ENCODE data around the gene EPAS1. TPM values are rescaled to one million over a fixed set of nuclear protein-coding genes. Genes with fewer than 3 reads are reported as not detected.

EPAS1 gene
- total and polyA plus RNA-seq, 5 experiments from 2014 or later = 0.16 to 1.7 (median 1.1) TPM

DNA sequence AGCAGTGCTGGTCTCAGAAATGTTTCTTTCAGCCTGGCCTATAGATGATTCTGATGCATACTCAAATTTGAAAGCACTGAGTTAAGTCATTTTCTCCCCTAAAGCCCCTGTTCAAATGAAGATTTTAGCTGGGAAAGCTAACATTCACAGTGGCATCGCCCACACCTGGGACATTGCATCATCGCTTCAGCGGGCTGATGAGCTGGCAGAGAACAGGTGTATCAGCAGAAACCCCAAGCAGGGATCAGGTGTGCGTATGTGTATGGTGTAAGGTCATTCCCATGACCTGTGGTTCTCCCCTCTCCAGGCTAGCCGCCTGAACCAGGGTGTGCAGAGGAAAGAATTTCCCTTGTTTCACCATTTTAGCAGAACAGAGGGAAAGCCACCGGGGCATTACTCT is 56.3 kb downstream of the EPAS1 start:
- POLR2A ChIA-PET = interaction anchor here (3.2 kb wide), 1 partner anchor 9 kb away, joined by 17 read pairs; no protein-coding TSS in a partner anchor
- ATAC-seq (no peak), DNase-seq (no peak)
- Mint-ChIP-seq H3K9me3 (no peaks in the 10 kb centered on the region), H3K27ac (peak overlapping the region in 4 of 10 donors; percentile 10 to 75 (median 44)), H3K27me3 (no peaks in the 10 kb centered on the region), H3K36me3 (no peaks in the 10 kb centered on the region), H3K4me1 (peaks cover 50 to 100% (median 86%) of the 10 kb centered on the region in 4 donors), H3K4me3 (peak overlapping the region in 7 of 10 donors; percentile 18 to 86 (median 65))

- Mint-ChIP-seq H3K4me1 (peaks cover 37 to 81% (median 66%) of the 10 kb centered on the region in 4 donors), H3K9me3 (no peaks in the 10 kb centered on the region), H3K27ac (peak overlapping the region in 1 of 10 donors; percentile 81), H3K27me3 (no peaks in the 10 kb centered on the region), H3K4me3 (no peak overlapping the region), H3K36me3 (no peaks in the 10 kb centered on the region)
- POLR2A ChIA-PET = interaction anchor here (3.2 kb wide), 1 partner anchor 7 kb away, joined by 17 read pairs; no protein-coding TSS in a partner anchor
- no peak for DNase-seq
- ATAC-seq = no peak
Observed at GRCh38 chr2:46355756-46356155, 58.5 kb downstream of the EPAS1 start.

DNA sequence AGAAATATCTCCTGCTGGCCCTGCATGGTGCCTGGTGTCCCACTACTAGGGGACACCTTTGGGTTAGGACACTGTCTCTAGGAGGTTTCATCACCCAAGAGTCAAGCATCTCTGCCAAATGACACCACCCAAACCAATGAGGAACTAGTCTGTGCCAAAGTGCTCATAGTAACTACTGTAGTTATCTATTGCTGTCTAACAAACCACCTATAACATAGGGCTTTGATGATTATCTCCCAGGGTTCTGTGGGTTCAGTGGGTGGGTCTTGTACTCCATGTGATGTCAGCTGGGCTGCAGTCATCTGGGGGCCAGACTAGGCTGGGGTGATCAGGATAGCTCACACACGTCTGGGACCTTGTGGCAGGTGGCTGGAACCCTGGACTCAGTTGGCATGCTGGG is 59.8 kb downstream of the EPAS1 start:
- Mint-ChIP-seq H3K27ac (no peak overlapping the region), H3K9me3 (no peaks in the 10 kb centered on the region)
- no peak for ATAC-seq

GRCh38 chr2:46358713-46359112 is 61.5 kb downstream of the EPAS1 start:
- POLR2A ChIA-PET = interaction anchor here (0.6 kb wide), 1 partner anchor 20 kb away, joined by 3 read pairs; no protein-coding TSS in a partner anchor
- Mint-ChIP-seq H3K4me3 (no peak overlapping the region), H3K36me3 (no peaks in the 10 kb centered on the region), H3K4me1 (peaks cover 35 to 77% (median 58%) of the 10 kb centered on the region in 4 donors), H3K27ac (no peak overlapping the region), H3K9me3 (no peaks in the 10 kb centered on the region), H3K27me3 (no peaks in the 10 kb centered on the region)
- no peak for ATAC-seq
- DNase-seq = no peak

More for the DNA sequence above, 59.8 kb downstream of the EPAS1 start:
- POLR2A ChIA-PET = interaction anchor here (1.0 kb wide), 1 partner anchor 14 kb away, joined by 3 read pairs; no protein-coding TSS in a partner anchor
- peaks cover 30 to 77% (median 60%) of the 10 kb centered on the region in 4 donors for H3K4me1 Mint-ChIP-seq
- DNase-seq = no peak
- no peaks in the 10 kb centered on the region for H3K36me3 Mint-ChIP-seq
- H3K4me3 Mint-ChIP-seq = no peak overlapping the region
- no peaks in the 10 kb centered on the region for H3K27me3 Mint-ChIP-seq

GRCh38 chr2:46360303-46360702 is 63.1 kb downstream of the EPAS1 start:
- Mint-ChIP-seq H3K27ac (no peak overlapping the region), H3K27me3 (no peaks in the 10 kb centered on the region)

DNA sequence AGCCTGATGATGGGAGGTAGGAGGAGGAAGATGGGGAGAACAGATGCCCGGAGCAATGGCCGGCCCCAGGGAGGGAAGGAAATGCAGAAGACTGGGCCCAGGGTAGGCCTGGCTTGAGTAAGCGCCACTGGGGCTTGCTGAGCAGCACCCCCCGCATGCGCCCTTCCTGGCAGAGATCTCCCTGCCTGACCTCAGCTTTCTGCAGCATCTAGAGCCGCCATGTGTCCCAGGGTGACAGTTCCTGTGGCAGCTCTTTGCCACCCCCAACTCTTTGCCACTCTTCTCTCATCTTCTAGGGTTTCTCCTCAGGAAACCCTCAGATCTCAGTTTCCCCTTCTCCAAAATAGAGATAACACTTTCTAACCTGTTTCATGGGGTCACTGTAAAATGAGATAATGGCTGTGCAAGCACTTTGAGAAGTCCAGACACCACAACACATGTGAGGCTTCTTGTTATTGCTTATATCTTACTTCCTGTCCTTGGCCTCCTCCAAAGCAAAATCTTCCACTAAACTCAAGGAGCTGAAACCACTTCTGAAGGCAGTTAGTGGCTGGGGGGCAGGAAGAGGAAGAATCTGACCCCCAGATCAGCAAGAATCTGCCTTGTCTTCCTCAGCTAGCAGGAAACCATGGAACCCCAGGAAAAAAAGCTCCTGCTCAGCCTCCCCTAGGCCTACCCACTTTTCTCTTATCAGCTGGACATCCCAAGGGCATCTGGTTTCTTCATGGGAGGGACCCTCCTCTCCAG is 64.9 kb downstream of the EPAS1 start:
- no peaks in the 10 kb centered on the region for H3K36me3 Mint-ChIP-seq
- no peak for DNase-seq

More at GRCh38 chr2:46360303-46360702, 63.1 kb downstream of the EPAS1 start:
- Mint-ChIP-seq H3K36me3 (no peaks in the 10 kb centered on the region), H3K4me3 (no peak overlapping the region), H3K4me1 (peaks cover 32 to 76% (median 54%) of the 10 kb centered on the region in 4 donors), H3K9me3 (no peaks in the 10 kb centered on the region)
- ATAC-seq (no peak), DNase-seq (no peak)
- POLR2A ChIA-PET = interaction anchor here (1.4 kb wide), 1 partner anchor 22 kb away, joined by 7 read pairs; no protein-coding TSS in a partner anchor

DNA sequence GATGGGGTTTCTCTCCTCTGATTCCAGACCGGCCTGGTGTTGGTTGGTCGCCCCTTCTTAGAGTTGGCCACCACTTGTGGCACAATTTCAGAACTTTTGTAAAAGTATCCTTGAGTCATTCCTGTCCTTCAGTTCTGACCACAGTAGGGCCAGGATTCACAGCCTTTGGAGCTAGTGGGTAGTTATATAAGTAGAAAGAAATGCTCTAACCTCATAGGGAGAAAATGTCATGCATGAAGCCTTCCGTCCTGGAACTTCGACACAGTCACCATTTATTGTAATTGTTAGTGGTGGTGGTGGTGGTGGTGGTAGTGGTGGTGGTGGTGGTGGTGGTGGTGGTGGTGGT is 65.4 kb downstream of the EPAS1 start:
- ATAC-seq (no peak), DNase-seq (no peak)
- no peaks in the 10 kb centered on the region for H3K36me3 Mint-ChIP-seq
- H3K27me3 Mint-ChIP-seq = peaks cover 0 to 2% (median 0%) of the 10 kb centered on the region in 5 donors
- POLR2A ChIA-PET = interaction anchor here (2.7 kb wide), 1 partner anchor 8 kb away, joined by 17 read pairs; no protein-coding TSS in a partner anchor
- H3K9me3 Mint-ChIP-seq = no peaks in the 10 kb centered on the region
- peak overlapping the region in 2 of 10 donors; percentile 15 to 58 for H3K4me3 Mint-ChIP-seq
- peaks cover 24 to 52% (median 38%) of the 10 kb centered on the region in 4 donors for H3K4me1 Mint-ChIP-seq
- H3K27ac Mint-ChIP-seq = peak overlapping the region in 1 of 10 donors; percentile 3

More for the DNA sequence above, 64.9 kb downstream of the EPAS1 start:
- Mint-ChIP-seq H3K27me3 (peaks cover 0 to 2% (median 0%) of the 10 kb centered on the region in 5 donors), H3K4me3 (peak overlapping the region in 2 of 10 donors; percentile 6 to 58), H3K4me1 (peaks cover 29 to 58% (median 43%) of the 10 kb centered on the region in 4 donors), H3K27ac (peak overlapping the region in 4 of 10 donors; percentile 3 to 81 (median 11)), H3K9me3 (no peaks in the 10 kb centered on the region)
- no peak for ATAC-seq
- POLR2A ChIA-PET = interaction anchor here (2.7 kb wide), 1 partner anchor 8 kb away, joined by 17 read pairs; no protein-coding TSS in a partner anchor

DNA sequence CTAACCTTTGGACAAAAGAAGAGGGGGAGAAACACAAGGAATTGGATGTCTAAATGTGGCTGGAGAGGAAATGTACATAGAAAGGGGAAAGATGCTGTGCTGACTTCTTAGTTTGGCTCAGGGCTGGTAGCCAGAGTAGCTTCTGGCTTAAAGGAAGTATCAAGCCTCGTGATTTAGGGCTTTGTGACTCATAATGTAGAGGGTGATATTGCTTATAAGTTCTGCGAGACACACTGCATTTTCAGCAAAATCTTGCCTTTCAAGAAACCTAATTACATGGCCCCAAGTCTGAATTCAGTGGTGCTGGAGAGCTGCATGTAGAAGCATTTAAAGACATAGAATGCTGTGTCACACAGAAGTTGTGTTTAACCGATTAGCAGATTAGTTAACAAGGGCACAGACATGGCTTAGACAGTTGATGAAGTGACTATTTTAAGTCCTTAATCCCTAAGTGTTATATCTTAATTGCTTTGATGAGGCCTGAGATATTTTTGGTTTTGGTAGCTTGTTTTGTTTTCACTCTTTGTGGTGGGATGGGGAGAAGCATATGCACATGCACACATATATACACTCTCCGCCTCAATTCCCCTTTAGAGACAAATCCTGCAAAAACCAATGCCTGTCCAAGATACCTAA is 66.4 kb downstream of the EPAS1 start:
- H3K36me3 Mint-ChIP-seq = no peaks in the 10 kb centered on the region
- H3K27me3 Mint-ChIP-seq = peaks cover 0 to 2% (median 0%) of the 10 kb centered on the region in 5 donors
- H3K27ac Mint-ChIP-seq = peak overlapping the region in 1 of 10 donors; percentile 38
- no peaks in the 10 kb centered on the region for H3K9me3 Mint-ChIP-seq
- peaks cover 20 to 45% (median 37%) of the 10 kb centered on the region in 4 donors for H3K4me1 Mint-ChIP-seq
- DNase-seq (no peak), ATAC-seq (peak; percentile 44 to 72)
- H3K4me3 Mint-ChIP-seq = peak overlapping the region in 4 of 10 donors; percentile 4 to 40 (median 24)
- POLR2A ChIA-PET = interaction anchor here (2.7 kb wide), 1 partner anchor 9 kb away, joined by 17 read pairs; no protein-coding TSS in a partner anchor

DNA sequence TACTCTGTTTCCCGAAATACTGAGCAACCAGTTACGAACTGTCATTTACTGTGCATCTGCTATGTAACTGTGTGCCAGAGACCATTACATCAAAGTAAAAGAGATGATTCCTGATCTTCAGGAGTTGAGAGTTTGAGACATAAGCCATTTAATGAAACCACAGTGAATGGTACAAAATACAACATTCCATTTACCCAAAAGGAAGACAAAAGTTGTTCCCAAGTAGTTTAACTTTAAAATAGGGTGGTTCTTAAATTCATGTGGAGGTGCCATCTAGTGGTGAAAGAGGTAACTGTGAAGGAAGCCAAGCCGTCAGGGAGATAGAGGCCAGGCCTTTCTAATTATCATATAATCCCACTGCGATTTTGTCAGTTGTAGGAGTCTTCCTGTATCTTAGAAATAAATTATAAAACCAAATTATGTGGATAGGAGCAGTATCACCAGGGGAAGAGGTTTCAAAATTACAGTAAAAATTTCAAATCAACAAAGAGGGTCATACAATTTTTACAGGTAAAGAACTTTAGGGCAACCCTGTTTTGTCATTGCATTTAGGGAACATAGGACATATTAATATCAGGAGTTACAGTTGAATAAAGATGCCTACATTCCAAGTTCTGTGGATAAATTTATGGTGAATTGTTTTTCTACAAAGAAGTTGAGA is 67.7 kb downstream of the EPAS1 start:
- no peaks in the 10 kb centered on the region for H3K36me3 Mint-ChIP-seq
- DNase-seq = peak in 6 of 10 donors; percentile 17 to 59 (median 40)
- H3K4me1 Mint-ChIP-seq = peaks cover 20 to 53% (median 35%) of the 10 kb centered on the region in 4 donors
- no peak overlapping the region for H3K4me3 Mint-ChIP-seq
- no peak overlapping the region for H3K27ac Mint-ChIP-seq
- POLR2A ChIA-PET = no interaction called here
- H3K27me3 Mint-ChIP-seq = peaks cover 0 to 2% (median 0%) of the 10 kb centered on the region in 5 donors
- ATAC-seq = peak; percentile 59
- no peaks in the 10 kb centered on the region for H3K9me3 Mint-ChIP-seq

DNA sequence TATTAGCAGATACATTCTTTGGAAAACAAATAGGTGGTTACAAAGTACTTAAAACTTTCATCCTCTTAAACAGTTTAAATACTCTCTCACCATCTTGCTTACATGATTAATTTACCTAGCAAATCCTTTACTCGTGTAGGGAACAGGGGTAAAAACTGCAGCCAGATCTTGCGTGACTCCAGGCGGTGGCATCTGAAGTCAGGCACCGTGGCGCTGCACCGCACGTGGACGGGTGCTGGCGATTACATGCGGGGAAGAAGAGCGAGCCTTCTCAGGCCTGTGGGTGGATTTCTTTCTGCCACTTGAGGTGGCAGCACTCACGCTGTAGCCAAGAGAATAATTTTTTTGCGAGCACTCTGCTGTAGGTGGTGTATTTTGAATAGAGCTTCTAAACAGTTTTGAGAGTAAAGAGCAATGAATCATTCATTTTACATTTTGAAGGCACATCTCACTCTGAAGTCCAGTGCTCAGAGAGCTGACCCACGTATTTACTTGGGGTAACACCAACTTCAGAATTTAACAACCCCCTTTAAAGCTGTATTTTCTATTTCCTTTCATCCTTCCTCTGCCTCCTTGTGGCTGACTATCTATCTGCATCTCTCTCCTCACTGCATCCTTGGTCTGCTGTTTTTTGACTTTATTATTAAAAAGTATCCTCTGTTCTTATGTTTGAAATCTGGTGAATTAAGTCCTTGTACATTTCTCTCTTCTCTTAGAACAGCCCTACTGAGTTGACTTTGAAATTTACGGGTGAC is 68.9 kb downstream of the EPAS1 start:
- H3K27me3 Mint-ChIP-seq = peaks cover 0 to 2% (median 0%) of the 10 kb centered on the region in 5 donors
- H3K9me3 Mint-ChIP-seq = no peaks in the 10 kb centered on the region
- no peak for DNase-seq
- peaks cover 22 to 58% (median 35%) of the 10 kb centered on the region in 4 donors for H3K4me1 Mint-ChIP-seq
- no peak overlapping the region for H3K27ac Mint-ChIP-seq
- POLR2A ChIA-PET = no interaction called here
- no peak overlapping the region for H3K4me3 Mint-ChIP-seq
- no peaks in the 10 kb centered on the region for H3K36me3 Mint-ChIP-seq
- ATAC-seq = no peak

DNA sequence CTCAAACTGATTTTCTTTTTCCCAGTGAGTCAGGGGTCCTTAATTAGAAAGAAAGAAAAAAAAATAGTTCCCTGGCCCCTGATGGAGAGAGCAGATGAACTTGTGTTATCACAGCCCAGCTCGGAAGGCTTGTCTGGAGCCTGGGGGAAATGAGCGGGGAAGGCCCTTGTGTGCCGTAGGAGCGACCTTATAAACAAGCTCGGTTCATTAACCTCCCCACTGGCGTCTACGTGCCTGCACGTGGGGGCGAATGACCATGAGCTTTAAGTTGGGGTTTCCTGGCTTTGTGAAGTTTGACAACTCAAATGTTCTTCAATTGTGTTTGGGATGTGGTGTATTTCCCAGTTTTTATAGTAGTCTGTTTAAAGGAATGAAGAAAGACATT is 69.5 kb downstream of the EPAS1 start:
- no peaks in the 10 kb centered on the region for H3K36me3 Mint-ChIP-seq

DNA sequence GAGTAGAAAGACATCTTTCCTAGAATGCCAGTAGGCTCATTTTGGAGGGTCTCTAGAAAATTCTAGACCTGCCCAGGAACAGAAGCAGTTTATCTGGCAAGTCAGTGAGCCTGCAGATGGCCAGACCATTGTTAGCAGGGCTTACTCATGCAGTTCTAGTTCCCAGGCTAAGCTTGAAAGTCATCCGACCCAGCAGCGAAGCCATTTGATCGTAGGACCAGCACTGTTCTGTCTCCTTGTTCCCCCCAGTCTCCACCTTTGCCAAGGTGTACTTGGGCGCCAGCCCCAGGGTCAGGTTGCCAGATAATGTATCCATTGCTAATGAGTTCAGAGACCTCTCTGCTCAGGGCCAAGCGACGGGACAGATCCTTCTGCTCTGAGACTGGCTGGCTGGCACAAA is 70.1 kb downstream of the EPAS1 start:
- POLR2A ChIA-PET = no interaction called here

More for the DNA sequence above, 69.5 kb downstream of the EPAS1 start:
- ATAC-seq (no peak), DNase-seq (no peak)
- peaks cover 0 to 2% (median 0%) of the 10 kb centered on the region in 5 donors for H3K27me3 Mint-ChIP-seq
- H3K27ac Mint-ChIP-seq = no peak overlapping the region
- POLR2A ChIA-PET = no interaction called here
- H3K9me3 Mint-ChIP-seq = no peaks in the 10 kb centered on the region
- no peak overlapping the region for H3K4me3 Mint-ChIP-seq
- peaks cover 20 to 53% (median 32%) of the 10 kb centered on the region in 4 donors for H3K4me1 Mint-ChIP-seq

More for the DNA sequence above, 70.1 kb downstream of the EPAS1 start:
- no peak for DNase-seq
- Mint-ChIP-seq H3K36me3 (no peaks in the 10 kb centered on the region), H3K27ac (no peak overlapping the region), H3K27me3 (peaks cover 0 to 2% (median 0%) of the 10 kb centered on the region in 5 donors), H3K4me1 (peaks cover 17 to 48% (median 26%) of the 10 kb centered on the region in 4 donors), H3K9me3 (no peaks in the 10 kb centered on the region), H3K4me3 (no peak overlapping the region)
- no peak for ATAC-seq
